PC-3 (cell line): Measurements from ENCODE around the gene PACSIN2. TPM values are rescaled to one million over a fixed set of nuclear protein-coding genes. Genes with fewer than 3 reads are reported as not detected.
A peak's percentile ranks its signal among the peaks of the same experiment; 100 is the strongest.

Experiments used
- ATAC-seq: fragments of 200-7000 bp; cut with Tn5 transposase; 2 replicates; pipeline ENCODE4 v1.9.1; 2020; ENCODE audit warnings: mild to moderate bottlenecking, moderate library complexity
- BruUV-seq: library from RNA; stranded (reverse); fragments of 400-500 nt; replicated peaks from 2 replicates; lab custom pipeline; 2021; lab: Mats Ljungman, UMichigan
- CTCF ChIA-PET: fragments of 300-600 bp; sonication (Branson Sonifier 250); formaldehyde crosslinking; loops from one replicate; lab custom pipeline; 2022; ENCODE audit warnings: antibody characterized with exemption; lab: Charles Lee
- POLR2A ChIA-PET: fragments of 300-600 bp; sonication (Branson Sonifier 250); formaldehyde crosslinking; loops from one replicate; lab custom pipeline; 2022; ENCODE audit warnings: antibody characterized with exemption; ENCODE audit not compliant: unreplicated experiment; lab: Charles Lee
- DNase-seq: peaks from one replicate; pipeline ENCODE4 v3.0.0-alpha.2; 2015
- H2AFZ ChIP-seq: fragments of 300-600 bp; sonication (generic); 2 replicates; pipeline ENCODE4 v1.6.0; 2016; ENCODE audit warnings: antibody characterized with exemption, low read length
- H3F3A ChIP-seq: fragments of 300-600 bp; sonication (generic); one replicate; pipeline ENCODE4 v1.6.0; 2017; ENCODE audit warnings: antibody characterized with exemption, low read length, control low read depth, mild to moderate bottlenecking; ENCODE audit not compliant: unreplicated experiment
- H3K27ac ChIP-seq: fragments of 300-600 bp; sonication (generic); 2 replicates; pipeline ENCODE4 v1.5.1; 2016; ENCODE audit warnings: mild to moderate bottlenecking, low read length
- H3K27me3 ChIP-seq: fragments of 300-600 bp; sonication (generic); 2 replicates; pipeline ENCODE4 v1.6.1; 2016; ENCODE audit warnings: low read length, mixed read lengths
- H3K36me3 ChIP-seq: fragments of 300-600 bp; sonication (generic); 2 replicates; pipeline ENCODE4 v1.6.1; 2016; ENCODE audit warnings: low read depth, mixed run types, low read length, mixed read lengths
- H3K4me1 ChIP-seq: fragments of 300-600 bp; sonication (generic); 2 replicates; pipeline ENCODE4 v1.5.1; 2016; ENCODE audit warnings: low read length; ENCODE audit not compliant: insufficient read depth
- H3K4me2 ChIP-seq: fragments of 300-600 bp; sonication (generic); 2 replicates; pipeline ENCODE4 v1.6.0; 2016; ENCODE audit warnings: low read length
- H3K4me3 ChIP-seq: fragments of 300-600 bp; sonication (generic); 2 replicates; pipeline ENCODE4 v1.5.1; 2016; ENCODE audit warnings: mild to moderate bottlenecking, low read length, mixed read lengths
- H3K79me2 ChIP-seq: fragments of 300-600 bp; sonication (generic); 2 replicates; pipeline ENCODE4 v1.6.1; 2017; ENCODE audit warnings: low read length, mixed read lengths
- H3K9ac ChIP-seq: fragments of 300-600 bp; sonication (generic); 2 replicates; pipeline ENCODE4 v1.6.0; 2016; ENCODE audit warnings: mild to moderate bottlenecking, low read length
- H3K9me2 ChIP-seq: fragments of 300-600 bp; sonication (generic); replicated peaks from 2 replicates; pipeline ENCODE4 v1.6.1; 2016; ENCODE audit warnings: mixed run types, low read length, mixed read lengths
- H3K9me3 ChIP-seq: fragments of 300-600 bp; sonication (generic); 2 replicates; pipeline ENCODE4 v1.6.1; 2016; ENCODE audit warnings: low read length, mixed read lengths
- H4K20me1 ChIP-seq: fragments of 300-600 bp; sonication (generic); 2 replicates; pipeline ENCODE4 v1.6.1; 2016; ENCODE audit warnings: low read length, mixed read lengths
- EZH2 ChIP-seq: fragments of 300-600 bp; sonication (generic); IDR thresholded peaks from one replicate; pipeline ENCODE4 v1.6.1; 2017; ENCODE audit warnings: antibody characterized with exemption, mild to moderate bottlenecking, low read length; ENCODE audit not compliant: unreplicated experiment
- EZH2phosphoT487 ChIP-seq: fragments of 300-600 bp; sonication (generic); IDR thresholded peaks from 2 replicates; pipeline ENCODE4 v1.6.1; 2018; ENCODE audit warnings: mild to moderate bottlenecking, antibody characterized with exemption, low read length, borderline replicate concordance
- intact Hi-C: fragments of 100-400 bp; cut with micrococcal nuclease; formaldehyde crosslinking; loops from 2 replicates; pipeline ENCODE4 v1.9.0; 2023
- total RNA-seq: library from RNA; depleted of rRNA; stranded (reverse); fragments of >200 nt; gene quantifications from 2 replicates; pipeline ENCODE4 v1.2.3, GENCODE V29; 2014
- TF ChIP-seq, protein P1 (sequence below): fragments of 300-600 bp; sonication (generic); conservative IDR thresholded peaks from 2 replicates; pipeline ENCODE4 v1.5.1; 2017; ENCODE audit warnings: antibody characterized with exemption, low read depth, mild to moderate bottlenecking, low read length

Gene PACSIN2
- total RNA-seq, 1 experiment from 2014 or later = 25.7 TPM

DNA sequence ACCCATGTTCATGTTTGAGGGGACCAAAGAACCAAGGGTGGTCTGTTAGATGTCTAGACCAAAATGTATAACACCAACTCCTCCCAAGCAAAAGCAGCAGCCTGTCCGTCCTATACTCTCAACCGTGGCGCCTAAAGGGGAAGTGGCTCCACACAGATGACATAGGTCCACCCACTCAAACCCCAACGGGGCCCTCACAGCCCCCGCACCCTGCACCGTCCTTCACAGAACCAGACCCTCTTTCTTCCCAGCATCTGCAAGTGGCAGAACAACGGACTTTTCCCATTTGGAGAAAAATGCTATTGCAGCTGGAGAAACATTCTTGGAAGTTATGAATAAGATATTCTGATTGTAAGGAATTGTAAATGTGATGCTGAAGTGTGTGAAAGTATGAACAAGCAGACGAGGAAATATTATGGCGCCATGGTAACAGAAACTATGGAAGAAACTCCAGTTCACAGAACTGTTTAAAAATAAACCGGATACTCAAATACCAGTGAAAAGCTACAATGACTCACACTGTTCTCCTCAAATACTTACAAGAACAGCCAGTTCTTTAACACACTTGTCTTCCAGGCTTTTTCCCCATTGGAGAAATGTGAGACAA is 81.4 kb downstream of the PACSIN2 start:
- no peaks in the 10 kb centered on the region for H4K20me1 ChIP-seq
- no peak overlapping the region for H2AFZ ChIP-seq
- ChIA-PET POLR2A (interaction anchor here (0.6 to 0.9 kb wide), 5 partner anchors 26 to 232 kb away, joined by 3 to 15 read pairs (median 4); no protein-coding TSS in a partner anchor), CTCF (interaction anchor here (0.8 kb wide), 1 partner anchor 12 kb away, joined by 9 read pairs; no protein-coding TSS in a partner anchor)
- H3K9ac ChIP-seq = peak overlapping the region; percentile 63
- no peaks in the 10 kb centered on the region for H3K27me3 ChIP-seq
- H3K9me2 ChIP-seq = no peaks in the 10 kb centered on the region
- peak; percentile 70 for ATAC-seq
- peak overlapping the region; percentile 94 for H3K27ac ChIP-seq
- intact Hi-C loops = no loop called here
- H3K9me3 ChIP-seq = no peaks in the 10 kb centered on the region
- TF ChIP-seq EZH2 (no peak), EZH2phosphoT487 (no peak)
- TF ChIP-seq, protein P1, sequence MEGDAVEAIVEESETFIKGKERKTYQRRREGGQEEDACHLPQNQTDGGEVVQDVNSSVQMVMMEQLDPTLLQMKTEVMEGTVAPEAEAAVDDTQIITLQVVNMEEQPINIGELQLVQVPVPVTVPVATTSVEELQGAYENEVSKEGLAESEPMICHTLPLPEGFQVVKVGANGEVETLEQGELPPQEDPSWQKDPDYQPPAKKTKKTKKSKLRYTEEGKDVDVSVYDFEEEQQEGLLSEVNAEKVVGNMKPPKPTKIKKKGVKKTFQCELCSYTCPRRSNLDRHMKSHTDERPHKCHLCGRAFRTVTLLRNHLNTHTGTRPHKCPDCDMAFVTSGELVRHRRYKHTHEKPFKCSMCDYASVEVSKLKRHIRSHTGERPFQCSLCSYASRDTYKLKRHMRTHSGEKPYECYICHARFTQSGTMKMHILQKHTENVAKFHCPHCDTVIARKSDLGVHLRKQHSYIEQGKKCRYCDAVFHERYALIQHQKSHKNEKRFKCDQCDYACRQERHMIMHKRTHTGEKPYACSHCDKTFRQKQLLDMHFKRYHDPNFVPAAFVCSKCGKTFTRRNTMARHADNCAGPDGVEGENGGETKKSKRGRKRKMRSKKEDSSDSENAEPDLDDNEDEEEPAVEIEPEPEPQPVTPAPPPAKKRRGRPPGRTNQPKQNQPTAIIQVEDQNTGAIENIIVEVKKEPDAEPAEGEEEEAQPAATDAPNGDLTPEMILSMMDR = no peak
- peaks cover 57% of the 10 kb centered on the region for H3K4me1 ChIP-seq
- BruUV-seq = no TSS peak
- H3F3A ChIP-seq = no peaks in the 10 kb centered on the region
- DNase-seq = peak; percentile 80
- peaks cover 82% of the 10 kb centered on the region for H3K79me2 ChIP-seq
- no peak overlapping the region for H3K4me3 ChIP-seq
- peak overlapping the region; percentile 56 for H3K4me2 ChIP-seq
- H3K36me3 ChIP-seq = no peaks in the 10 kb centered on the region

GRCh38 chr22:42932857-42933484 is 82.0 kb downstream of the PACSIN2 start:
- TF ChIP-seq, protein P1 = no peak
- no peak for TF ChIP-seq EZH2phosphoT487
- TF ChIP-seq EZH2 = no peak
- Histone ChIP-seq H3F3A (no peaks in the 10 kb centered on the region), H3K9me3 (no peaks in the 10 kb centered on the region), H3K4me1 (peaks cover 51% of the 10 kb centered on the region), H3K4me3 (no peak overlapping the region), H3K27me3 (no peaks in the 10 kb centered on the region), H3K79me2 (peaks cover 81% of the 10 kb centered on the region), H3K27ac (peak overlapping the region; percentile 94), H3K36me3 (no peaks in the 10 kb centered on the region), H2AFZ (no peak overlapping the region), H3K9me2 (no peaks in the 10 kb centered on the region), H3K9ac (peak overlapping the region; percentile 59), H3K4me2 (peak overlapping the region; percentile 56), H4K20me1 (no peaks in the 10 kb centered on the region)
- POLR2A ChIA-PET = interaction anchor here (0.6 kb wide), 1 partner anchor 232 kb away, joined by 4 read pairs; no protein-coding TSS in a partner anchor
- BruUV-seq = TSS peak; percentile 44
- CTCF ChIA-PET = no interaction called here
- DNase-seq (no peak), ATAC-seq (no peak)
- intact Hi-C loops = no loop called here

DNA sequence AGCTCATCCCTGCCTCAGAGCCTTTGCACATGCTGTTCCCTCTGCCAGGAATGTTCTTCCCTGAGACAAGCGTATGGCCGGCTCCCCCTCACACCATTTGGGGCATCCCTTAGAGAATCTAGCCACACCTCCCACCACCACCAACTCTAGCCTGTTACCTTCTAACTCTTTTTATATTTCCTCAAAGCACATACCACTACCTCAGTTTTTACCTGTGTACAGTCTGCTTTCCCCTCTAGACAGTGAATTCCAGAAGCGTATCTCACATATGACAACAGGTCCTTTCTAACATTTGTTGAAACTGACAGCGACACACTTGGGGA is 82.8 kb downstream of the PACSIN2 start:
- Histone ChIP-seq H3K27me3 (no peaks in the 10 kb centered on the region), H3K9ac (no peak overlapping the region), H4K20me1 (no peaks in the 10 kb centered on the region), H3K4me1 (peaks cover 43% of the 10 kb centered on the region), H3F3A (no peaks in the 10 kb centered on the region), H3K79me2 (peaks cover 75% of the 10 kb centered on the region), H3K36me3 (no peaks in the 10 kb centered on the region), H2AFZ (no peak overlapping the region), H3K9me2 (no peaks in the 10 kb centered on the region), H3K27ac (no peak overlapping the region), H3K9me3 (no peaks in the 10 kb centered on the region), H3K4me2 (no peak overlapping the region), H3K4me3 (no peak overlapping the region)
- DNase-seq (no peak), ATAC-seq (no peak)
- ChIA-PET POLR2A (no interaction called here), CTCF (no interaction called here)
- TF ChIP-seq EZH2 (no peak), EZH2phosphoT487 (no peak)
- TF ChIP-seq, protein P1 = no peak
- no TSS peak for BruUV-seq
- intact Hi-C loops = no loop called here
